HG03139 (cell line): Measurements from ENCODE around the gene RTN1.

ENCODE experiments used
- ATAC-seq: cut with Tn5 transposase; IDR thresholded peaks from one replicate; pipeline ENCODE4 v1.9.1; 2021; ENCODE audit not compliant: unreplicated experiment

Gene RTN1

GRCh38 chr14:59870277-59871165, at the start of gene RTN1:
Gene RTN1 (minus strand): TSS chr14:59870776. CDS start chr14:59870630, 146 bp downstream.
- no peak for ATAC-seq

GRCh38 chr14:59920378-59920683, 49.8 kb upstream of the RTN1 start:
- no peak for ATAC-seq

- no peak for ATAC-seq
Measured at GRCh38 chr14:59919570-59920377, 49.2 kb upstream of the RTN1 start, which contains the start of gene LRRC9. Gene LRRC9 (plus strand): TSS chr14:59920144.

GRCh38 chr14:59918824-59919569, 48.4 kb upstream of the RTN1 start:
- no peak for ATAC-seq

GRCh38 chr14:59913187-59913586, 42.6 kb upstream of the RTN1 start:
- no peak for ATAC-seq

GRCh38 chr14:59912443-59912842, 41.9 kb upstream of the RTN1 start:
- no peak for ATAC-seq

- no peak for ATAC-seq
Measured at GRCh38 chr14:59905188-59905587, 34.6 kb upstream of the RTN1 start.

GRCh38 chr14:59904184-59904583, 33.6 kb upstream of the RTN1 start:
- no peak for ATAC-seq

GRCh38 chr14:59900556-59900955, 30.0 kb upstream of the RTN1 start:
- ATAC-seq = no peak

- no peak for ATAC-seq
Measured at GRCh38 chr14:59897757-59898383, 27.3 kb upstream of the RTN1 start.

GRCh38 chr14:59895721-59896120, 25.1 kb upstream of the RTN1 start:
- ATAC-seq = no peak

- no peak for ATAC-seq
Measured at GRCh38 chr14:59890676-59891075, 20.1 kb upstream of the RTN1 start.

GRCh38 chr14:59882957-59883356, 12.4 kb upstream of the RTN1 start:
- no peak for ATAC-seq

- no peak for ATAC-seq
Measured at GRCh38 chr14:59871166-59871495, 555 bp upstream of the RTN1 start.

GRCh38 chr14:59869381-59870255, 958 bp downstream of the RTN1 start:
- no peak for ATAC-seq

GRCh38 chr14:59868021-59868420, 2.6 kb downstream of the RTN1 start:
- ATAC-seq = no peak

GRCh38 chr14:59863806-59864525, 6.6 kb downstream of the RTN1 start:
- no peak for ATAC-seq

- no peak for ATAC-seq
Measured at GRCh38 chr14:59857328-59857727, 13.2 kb downstream of the RTN1 start.

- ATAC-seq = no peak
Measured at GRCh38 chr14:59852350-59852749, 18.2 kb downstream of the RTN1 start.
